Body of pancreas (tissue), 4 donors: ENCODE data around the gene HAPLN2. TPM values are rescaled to one million over a fixed set of nuclear protein-coding genes. Genes with fewer than 3 reads are reported as not detected.
A peak's percentile ranks its signal among the peaks of the same experiment; 100 is the strongest.
"Not testable (repeated sequence)": the region's sequence is repeated elsewhere in the genome, so short reads cannot be mapped to it uniquely, and the experiment has no call there.

Experiments used
- ATAC-seq: fragments of 150-250 bp; one replicate; pipeline ENCODE4 v1.9.1; 2016
- DNase-seq, 4 donors: peaks; one replicate each; pipeline ENCODE4 v3.0.0-alpha.2; 2019
- H3K27ac ChIP-seq, 4 donors: fragments of 200-600 bp; sonication (generic); 1 replicate in 3 of 4; 2 replicates in 1 of 4; pipeline versions ENCODE4 v1.5.1 to v1.6.1; 2016 to 2019; ENCODE audit warnings: mild to moderate bottlenecking in 1 of 4, mixed read lengths in 1 of 4, moderate library complexity in 1 of 4
- H3K27me3 ChIP-seq, 2 donors: fragments of 200-600 bp; sonication (generic); one replicate each; pipeline ENCODE4 v1.6.0; 2016; ENCODE audit warnings: mild to moderate bottlenecking in 1 of 2
- H3K36me3 ChIP-seq, 2 donors: fragments of 200-600 bp; sonication (generic); replicated peaks in 1 of 2; 2 replicates each; pipeline ENCODE4 v1.5.1; 2016; ENCODE audit warnings: low read depth in 2 of 2; ENCODE audit not compliant: insufficient read depth in 1 of 2
- H3K4me1 ChIP-seq: fragments of 200-600 bp; sonication (generic); one replicate; pipeline ENCODE4 v1.6.0; 2016
- H3K4me3 ChIP-seq, 2 donors: fragments of 200-600 bp; sonication (generic); 1 replicate in 1 of 2; 2 replicates in 1 of 2; pipeline ENCODE4 v1.5.1; 2016 to 2019
- H3K9me3 ChIP-seq, 3 donors: fragments of 200-600 bp; sonication (generic); 1 replicate in 2 of 3; 2 replicates in 1 of 3; pipeline ENCODE4 v1.5.1; 2016
- POLR2A ChIP-seq, 3 donors: fragments of 450-650 bp; IDR thresholded peaks; one replicate each; pipeline ENCODE4 v1.6.1; 2016; ENCODE audit warnings: antibody characterized with exemption in 3 of 3, mild to moderate bottlenecking in 2 of 3
- WGBS, 2 donors: methylation state at CpG; one replicate each; pipeline ENCODE4 v1.1.5; 2017; 5-methylcytosine and 5-hydroxymethylcytosine counted together
- intact Hi-C: fragments of 100-400 bp; cut with DNase I; formaldehyde crosslinking; loops from one replicate; pipeline ENCODE4 v1.15.1; 2023
- total RNA-seq, 2 donors: library from RNA; depleted of rRNA; stranded (reverse); fragments of >200 nt; gene quantifications; one replicate each; pipeline ENCODE4 v1.1.0, GENCODE V29; 2016
- TF ChIP-seq, protein P1 (sequence below), 7 experiments: fragments of 450-650 bp in 4 of 7; fragments of 200-600 bp in 3 of 7; sonication (generic) in 3 of 7; IDR thresholded peaks; one replicate each; pipeline ENCODE4 v1.5.1; 2016 to 2019; ENCODE audit warnings: antibody characterized with exemption in 7 of 7

Gene HAPLN2
- total RNA-seq, 2 donors from 2014 or later: not detected

DNA sequence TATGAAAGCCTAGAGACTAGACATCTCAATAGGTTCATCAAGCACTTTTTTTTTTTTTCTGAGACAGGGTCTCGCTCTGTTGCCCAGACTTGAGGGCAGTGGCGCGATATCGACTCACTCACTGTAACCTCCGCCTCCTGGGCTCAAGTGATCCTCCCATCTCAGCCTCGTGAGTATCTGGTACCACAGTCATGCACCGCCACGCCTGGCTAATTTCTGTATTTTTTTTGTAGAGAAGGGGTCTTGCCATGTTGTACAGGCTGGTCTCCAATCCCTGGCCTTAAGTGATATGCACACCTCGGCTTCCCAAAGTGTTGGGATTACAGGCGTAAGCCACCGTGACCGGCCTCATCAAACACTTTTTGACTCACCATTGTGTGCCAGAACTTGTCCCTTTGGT lies 17.3 kb upstream of the HAPLN2 start:
- DNase-seq (no peak), ATAC-seq (no peak)
- Histone ChIP-seq H3K9me3 (no peaks in the 10 kb centered on the region), H3K4me1 (peaks cover 24% of the 10 kb centered on the region), H3K27ac (peak overlapping the region; percentile 20 to 77 (median 60)), H3K4me3 (peak overlapping the region; percentile 61 to 97), H3K36me3 (peaks cover 0 to 7% of the 10 kb centered on the region in 2 donors), H3K27me3 (no peaks in the 10 kb centered on the region)
- WGBS, 2 donors: 73 to 78% methylated on average over 12 of the region's 12 CpGs
- TF ChIP-seq, protein P1, sequence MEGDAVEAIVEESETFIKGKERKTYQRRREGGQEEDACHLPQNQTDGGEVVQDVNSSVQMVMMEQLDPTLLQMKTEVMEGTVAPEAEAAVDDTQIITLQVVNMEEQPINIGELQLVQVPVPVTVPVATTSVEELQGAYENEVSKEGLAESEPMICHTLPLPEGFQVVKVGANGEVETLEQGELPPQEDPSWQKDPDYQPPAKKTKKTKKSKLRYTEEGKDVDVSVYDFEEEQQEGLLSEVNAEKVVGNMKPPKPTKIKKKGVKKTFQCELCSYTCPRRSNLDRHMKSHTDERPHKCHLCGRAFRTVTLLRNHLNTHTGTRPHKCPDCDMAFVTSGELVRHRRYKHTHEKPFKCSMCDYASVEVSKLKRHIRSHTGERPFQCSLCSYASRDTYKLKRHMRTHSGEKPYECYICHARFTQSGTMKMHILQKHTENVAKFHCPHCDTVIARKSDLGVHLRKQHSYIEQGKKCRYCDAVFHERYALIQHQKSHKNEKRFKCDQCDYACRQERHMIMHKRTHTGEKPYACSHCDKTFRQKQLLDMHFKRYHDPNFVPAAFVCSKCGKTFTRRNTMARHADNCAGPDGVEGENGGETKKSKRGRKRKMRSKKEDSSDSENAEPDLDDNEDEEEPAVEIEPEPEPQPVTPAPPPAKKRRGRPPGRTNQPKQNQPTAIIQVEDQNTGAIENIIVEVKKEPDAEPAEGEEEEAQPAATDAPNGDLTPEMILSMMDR (IDR thresholded peaks at IDR 0.05): no peak
- no peak for TF ChIP-seq POLR2A (IDR thresholded peaks at IDR 0.05)
- intact Hi-C loops: no loop called here

GRCh38 chr1:156602557-156602993 lies 16.6 kb upstream of the HAPLN2 start:
- no peaks in the 10 kb centered on the region for H3K9me3 ChIP-seq
- H3K27me3 ChIP-seq: no peaks in the 10 kb centered on the region
- H3K36me3 ChIP-seq: peaks cover 0 to 4% of the 10 kb centered on the region in 2 donors
- WGBS, 2 donors: 29 to 31% methylated on average over 10 of the region's 10 CpGs
- no peak for TF ChIP-seq POLR2A (IDR thresholded peaks at IDR 0.05)
- TF ChIP-seq, protein P1 (IDR thresholded peaks at IDR 0.05): peak in 3 of 7 experiments; percentile 14 to 27 (median 22)
- H3K4me3 ChIP-seq: no peak overlapping the region
- H3K27ac ChIP-seq: no peak overlapping the region
- intact Hi-C loops: no loop called here
- no peak for DNase-seq
- no peak for ATAC-seq
- peaks cover 24% of the 10 kb centered on the region for H3K4me1 ChIP-seq

DNA sequence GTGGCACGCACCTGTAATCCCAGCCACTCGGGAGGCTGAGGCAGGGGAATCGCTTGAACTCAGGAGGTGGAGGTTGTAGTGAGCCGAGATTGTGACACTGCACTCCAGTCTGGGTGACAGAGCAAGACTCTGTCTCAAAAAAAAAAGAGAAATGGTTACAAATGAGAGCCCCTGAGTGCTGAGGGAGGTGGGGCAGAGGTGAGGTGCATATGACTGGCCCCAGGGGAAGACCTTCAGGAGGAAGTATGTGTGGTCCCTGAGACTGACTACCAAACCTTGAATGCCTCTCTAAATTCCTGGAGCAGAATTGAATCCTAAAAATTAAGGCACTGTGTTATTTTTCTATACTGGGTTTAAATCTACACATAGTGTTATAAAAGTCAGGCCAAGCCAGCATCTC lies 11.9 kb upstream of the HAPLN2 start:
- H3K9me3 ChIP-seq, H3K4me3 ChIP-seq, H3K4me1 ChIP-seq, intact Hi-C loops, ATAC-seq, H3K27ac ChIP-seq, H3K36me3 ChIP-seq, H3K27me3 ChIP-seq, DNase-seq: not testable (repeated sequence)
- 72 to 79% methylated on average over 4 of the region's 4 CpGs for WGBS, 2 donors

DNA sequence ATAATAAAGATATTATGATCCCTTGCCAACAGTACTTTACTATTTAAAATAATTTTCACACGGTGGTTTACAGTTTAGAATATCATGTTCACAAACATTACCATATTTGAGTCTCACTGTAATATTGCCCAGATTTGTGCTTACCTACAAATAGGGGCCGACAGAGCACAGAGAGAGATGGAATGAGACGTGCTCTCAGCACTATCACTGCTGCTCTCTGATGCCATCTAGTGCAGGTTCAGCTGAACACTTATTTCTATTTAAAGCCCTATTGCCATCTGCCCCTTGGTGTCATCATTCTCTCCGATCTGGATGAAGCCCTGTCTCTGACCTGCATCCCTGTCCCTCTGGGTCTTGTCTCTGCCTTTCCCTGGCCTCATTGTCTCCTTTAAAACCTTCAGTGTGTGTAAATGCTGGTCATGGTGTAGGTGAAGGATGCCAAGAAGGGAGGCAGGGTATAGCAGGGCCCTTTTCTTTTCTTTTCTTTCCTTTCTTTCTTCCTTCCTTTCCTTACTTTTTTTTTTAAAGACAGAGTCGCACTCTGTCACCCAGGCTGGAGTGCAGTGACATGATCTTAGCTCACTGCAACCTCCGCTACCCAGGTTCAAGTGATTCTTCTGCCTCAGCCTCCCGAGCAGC lies 11.1 kb upstream of the HAPLN2 start:
- DNase-seq: peak; percentile 54 to 72 (median 60)
- no peaks in the 10 kb centered on the region for H3K27me3 ChIP-seq
- H3K4me1 ChIP-seq: no peaks in the 10 kb centered on the region
- H3K27ac ChIP-seq: no peak overlapping the region
- intact Hi-C loops: no loop called here
- no peaks in the 10 kb centered on the region for H3K36me3 ChIP-seq
- peak; percentile 83 for ATAC-seq
- TF ChIP-seq, protein P1 (IDR thresholded peaks at IDR 0.05): peak; percentile 29 to 86 (median 78)
- no peak for TF ChIP-seq POLR2A (IDR thresholded peaks at IDR 0.05)
- H3K9me3 ChIP-seq: no peaks in the 10 kb centered on the region
- 21 to 26% methylated on average over 7 of the region's 7 CpGs for WGBS, 2 donors
- H3K4me3 ChIP-seq: no peak overlapping the region

- TF ChIP-seq, protein P1 (IDR thresholded peaks at IDR 0.05): peak in 6 of 7 experiments; percentile 8 to 38 (median 34)
- no peak for TF ChIP-seq POLR2A (IDR thresholded peaks at IDR 0.05)
- no peak overlapping the region for H3K4me3 ChIP-seq
- H3K9me3 ChIP-seq: no peaks in the 10 kb centered on the region
- no peaks in the 10 kb centered on the region for H3K36me3 ChIP-seq
- H3K27ac ChIP-seq: no peak overlapping the region
- WGBS, 2 donors: 29 to 36% methylated on average over 6 of the region's 6 CpGs
- ATAC-seq (no peak), DNase-seq (peak in 1 of 4 donors; percentile 36)
- no peaks in the 10 kb centered on the region for H3K27me3 ChIP-seq
- no peaks in the 10 kb centered on the region for H3K4me1 ChIP-seq
- intact Hi-C loops: no loop called here
These were observed 10.2 kb upstream of the HAPLN2 start for GRCh38 chr1:156608981-156609380.

DNA sequence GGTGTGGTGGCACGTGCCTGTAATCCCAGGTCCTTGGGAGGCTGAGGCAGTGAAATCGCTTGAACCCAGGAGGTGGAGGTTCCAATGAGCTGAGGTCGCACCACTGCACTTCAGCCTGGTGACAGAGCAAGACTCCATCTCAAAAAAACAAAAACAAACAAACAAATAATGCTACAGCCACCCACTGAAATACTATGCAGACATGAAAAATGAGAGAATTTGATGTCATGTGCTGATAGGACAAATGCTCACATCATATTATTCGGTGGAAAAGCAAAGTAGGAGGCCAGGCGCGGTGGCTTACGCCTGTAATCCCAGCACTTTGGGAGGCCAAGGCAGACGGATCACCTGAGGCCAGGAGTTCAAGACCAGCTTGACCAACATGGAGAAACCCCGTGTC lies 9.1 kb upstream of the HAPLN2 start:
- H3K27ac ChIP-seq, H3K9me3 ChIP-seq, H3K4me1 ChIP-seq, H3K4me3 ChIP-seq, ATAC-seq, H3K36me3 ChIP-seq, intact Hi-C loops, H3K27me3 ChIP-seq, DNase-seq: not testable (repeated sequence)
- 77 to 80% methylated on average over 9 of the region's 9 CpGs for WGBS, 2 donors
